Suppressor macrophage treated with lipopolysaccharide for 4 hours (primary cell): ENCODE measurements around the gene CEP41.

Experiments used
- DNase-seq: peaks from one replicate; pipeline ENCODE4 v3.0.0-alpha.2; 2020

Gene CEP41

GRCh38 chr7:130366564-130366963 is 74.3 kb downstream of the CEP41 start:
- no peak for DNase-seq

- DNase-seq = no peak
Observed at GRCh38 chr7:130365511-130366441, 75.0 kb downstream of the CEP41 start.

DNA sequence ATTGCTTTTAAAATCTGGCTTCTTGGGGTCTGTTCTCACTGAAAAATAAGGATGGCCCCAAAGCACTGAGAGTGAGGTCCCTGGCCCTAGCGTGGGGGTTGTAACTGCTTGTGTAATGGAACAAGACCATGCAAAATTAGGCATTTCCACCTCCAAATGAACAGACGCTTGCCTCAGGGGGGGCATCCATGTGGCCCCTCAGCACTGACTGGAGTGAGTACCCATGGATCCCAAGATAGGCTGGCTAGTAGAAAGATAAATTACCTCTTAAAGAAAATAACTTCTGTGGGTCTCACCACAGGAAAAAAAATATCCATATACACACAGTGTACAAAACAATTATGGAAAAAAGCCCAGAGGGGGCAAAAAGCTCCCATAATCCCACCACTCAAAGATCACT is 75.7 kb downstream of the CEP41 start:
- DNase-seq = no peak

DNA sequence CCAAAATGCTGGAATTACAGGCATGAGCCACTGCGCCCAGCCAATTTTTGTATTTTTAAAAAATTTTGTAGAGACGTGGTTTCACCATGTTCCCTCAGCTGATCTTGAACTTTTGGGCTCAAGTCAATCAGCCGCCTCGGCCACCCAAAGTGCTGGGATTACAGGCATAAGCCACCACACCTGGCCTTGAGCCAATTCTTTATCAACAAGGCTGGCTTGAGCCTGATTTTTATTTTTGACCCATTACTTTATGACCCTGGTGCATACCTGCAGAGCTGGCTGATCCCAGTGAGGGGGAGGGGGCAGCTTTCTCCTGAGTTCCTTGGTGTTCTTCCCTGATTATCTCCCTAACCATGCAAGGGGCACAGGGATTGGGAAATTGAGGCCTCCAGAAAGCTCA is 76.4 kb downstream of the CEP41 start:
- DNase-seq = no peak

GRCh38 chr7:130363026-130363847 is 77.6 kb downstream of the CEP41 start:
- peak; percentile 8 for DNase-seq

GRCh38 chr7:130362251-130362816 is 78.5 kb downstream of the CEP41 start:
- DNase-seq = no peak

DNA sequence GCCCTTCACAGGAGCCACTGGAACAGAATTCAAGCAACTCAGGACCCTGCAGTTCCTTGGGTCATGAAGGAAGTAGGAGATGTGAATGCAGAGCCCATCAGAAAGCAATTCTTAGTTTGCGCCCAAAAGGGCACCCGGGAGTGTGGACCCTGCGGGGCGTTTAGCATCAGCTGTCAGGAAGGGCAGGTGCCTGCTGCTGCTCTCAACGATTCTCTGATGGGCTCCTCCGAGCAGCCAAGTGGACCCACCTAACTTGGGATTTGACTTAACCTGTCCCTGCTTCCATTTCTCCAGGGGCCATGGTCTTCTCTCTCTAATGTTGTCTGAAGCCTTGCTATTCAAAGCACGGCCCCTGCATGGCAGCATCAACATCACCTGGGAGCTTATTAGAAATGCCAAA is 79.1 kb downstream of the CEP41 start:
- no peak for DNase-seq

- no peak for DNase-seq
Observed at GRCh38 chr7:130360518-130360917, 80.3 kb downstream of the CEP41 start.

DNA sequence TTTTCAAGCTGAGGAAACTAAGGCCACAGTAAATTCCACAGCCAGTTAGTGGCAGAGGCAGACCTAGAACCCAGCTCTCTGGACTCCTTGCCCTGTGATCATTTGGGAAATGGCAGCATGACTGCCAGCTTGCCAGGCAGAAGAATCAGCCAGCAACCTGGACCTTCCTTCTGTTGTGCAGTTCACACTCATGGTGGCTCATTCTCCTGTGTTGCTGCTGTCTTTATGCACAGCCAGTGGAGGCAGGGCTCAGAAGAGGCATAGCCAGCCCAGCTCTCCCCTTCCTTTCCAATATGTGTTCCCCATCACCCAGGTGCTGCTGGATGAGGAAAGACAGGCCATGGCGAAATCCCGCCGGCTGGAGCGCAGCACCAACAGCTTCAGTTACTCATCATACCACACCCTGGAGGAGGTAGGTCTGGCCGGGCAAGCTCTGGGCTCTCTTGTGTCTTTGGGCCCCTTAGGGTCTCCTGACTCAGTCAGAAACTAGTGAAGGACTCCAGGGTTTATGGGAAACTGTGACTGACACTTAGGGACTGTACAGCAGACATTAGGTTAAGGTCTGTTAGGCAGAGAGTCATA is 81.4 kb downstream of the CEP41 start:
- DNase-seq = no peak

DNA sequence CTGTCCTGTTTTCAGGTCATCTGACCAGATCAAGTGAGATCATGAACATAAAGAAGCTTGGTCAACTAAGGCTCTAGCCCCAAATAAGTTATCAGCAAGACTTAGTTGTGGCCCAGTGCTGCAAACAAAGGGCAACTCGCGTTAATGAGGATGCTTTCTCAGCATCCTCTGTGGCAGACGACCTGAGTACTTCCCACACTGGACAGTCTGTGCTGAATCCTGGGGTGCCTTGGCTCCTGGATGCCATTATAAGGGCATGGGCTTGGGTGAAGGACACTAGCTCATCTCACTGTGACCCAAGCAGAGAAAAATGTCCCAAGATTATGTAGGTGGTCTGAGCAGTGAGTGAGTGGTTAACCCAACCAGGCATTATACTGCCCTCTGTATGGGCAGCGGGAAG is 82.3 kb downstream of the CEP41 start:
- DNase-seq = no peak

DNA sequence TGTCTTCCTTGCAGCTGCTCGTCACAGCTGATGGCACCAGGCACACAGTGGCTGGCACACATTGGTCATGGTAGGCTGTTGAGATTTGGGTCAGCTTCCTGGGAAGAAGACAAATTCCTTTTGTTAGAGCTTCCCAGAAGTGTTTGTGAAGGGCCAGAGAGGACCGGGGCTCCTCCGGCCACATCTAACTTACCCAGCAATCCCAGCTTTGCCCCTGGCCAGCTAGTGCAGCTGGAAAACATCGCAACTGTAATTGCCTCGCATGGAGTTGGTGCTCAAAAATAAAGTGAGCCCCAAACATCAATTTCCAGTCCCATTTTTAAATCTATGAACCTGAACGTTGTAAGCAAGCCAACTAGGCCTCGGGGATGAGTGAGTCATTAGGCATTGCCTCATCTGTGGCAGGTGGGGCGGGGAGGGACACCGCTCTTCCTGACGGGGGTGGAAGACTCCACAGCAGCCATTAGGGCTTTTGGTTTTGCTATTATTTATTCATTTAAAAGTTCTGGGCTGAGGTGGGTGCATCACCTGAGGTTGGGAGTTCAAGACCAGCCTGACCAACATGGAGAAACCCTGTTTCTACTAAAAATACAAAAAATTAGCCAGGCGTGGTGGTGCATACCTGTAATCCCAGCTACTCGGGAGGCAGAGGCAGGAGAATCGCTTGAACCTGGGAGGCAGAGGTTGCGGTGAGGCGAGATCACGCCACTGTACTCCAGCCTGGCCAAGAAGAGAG is 83.8 kb downstream of the CEP41 start:
- DNase-seq = no peak

- DNase-seq = no peak
Observed at GRCh38 chr7:130356121-130356875, 84.5 kb downstream of the CEP41 start.

- DNase-seq = no peak
Observed at GRCh38 chr7:130353196-130353595, 87.6 kb downstream of the CEP41 start.

GRCh38 chr7:130352194-130353074 is 88.4 kb downstream of the CEP41 start:
- DNase-seq = no peak

- no peak for DNase-seq
Observed at GRCh38 chr7:130351791-130352090, 89.1 kb downstream of the CEP41 start.

DNA sequence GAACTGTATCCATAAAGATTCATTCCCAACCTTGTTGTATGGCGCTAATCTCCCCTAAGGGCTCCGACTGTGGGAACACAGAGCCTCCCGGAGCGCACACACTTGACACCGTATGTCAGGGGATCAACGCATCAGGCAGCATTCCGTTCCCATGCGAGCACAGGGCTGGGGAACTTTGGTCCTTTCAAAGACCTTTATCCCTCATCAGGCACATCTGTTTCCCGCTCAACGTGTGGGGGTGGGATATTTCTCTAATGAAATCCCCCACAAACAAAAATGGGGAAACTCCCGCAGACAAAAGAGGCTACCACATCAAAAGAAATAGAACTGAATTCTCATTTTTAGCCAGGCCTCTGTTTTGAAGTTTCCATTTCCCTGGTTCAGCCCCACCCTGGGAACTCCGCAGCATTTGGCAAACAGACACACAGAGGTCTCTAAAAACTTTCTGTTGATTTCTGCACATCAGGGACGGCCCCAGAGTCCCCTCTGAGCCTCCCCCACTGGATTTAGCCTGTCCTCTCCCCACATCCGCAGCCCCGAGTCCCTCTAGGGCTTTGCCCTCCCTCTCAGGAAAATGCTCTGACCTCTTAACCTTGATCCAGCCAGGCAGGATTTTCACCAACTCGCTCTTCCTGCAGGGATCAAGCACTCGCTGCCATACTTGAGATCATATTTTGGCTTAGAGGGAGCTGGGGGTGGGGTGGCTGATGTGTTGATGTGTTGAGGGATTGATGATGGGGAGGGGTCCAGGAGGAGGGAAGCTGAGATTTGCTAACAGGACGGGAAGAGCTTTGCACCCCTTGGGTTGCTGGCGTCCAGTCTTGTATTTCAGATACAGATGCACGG is 89.6 kb downstream of the CEP41 start:
- DNase-seq = no peak

- no peak for DNase-seq
Observed at GRCh38 chr7:130349911-130350782, 90.7 kb downstream of the CEP41 start.

DNA sequence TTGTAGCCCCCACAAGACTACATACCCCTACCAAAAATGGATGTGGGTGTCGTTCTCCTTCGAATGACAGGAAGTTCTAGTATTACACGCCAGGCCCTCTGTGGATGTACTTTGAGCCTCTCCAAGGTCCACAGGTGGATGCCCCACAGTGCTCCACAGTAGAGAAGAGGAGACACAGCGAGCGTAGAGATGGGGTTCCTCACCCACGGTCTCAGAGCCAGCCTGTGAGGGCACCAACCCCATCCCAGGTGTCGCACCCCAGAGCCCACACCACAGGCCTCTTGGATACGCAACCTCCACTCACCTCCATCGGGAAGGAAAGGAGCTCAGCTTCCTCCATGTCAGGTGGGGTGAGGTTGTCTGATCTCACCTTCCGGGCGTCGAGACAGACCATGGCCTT is 93.9 kb downstream of the CEP41 start:
- no peak for DNase-seq
